8988T (cell line): ENCODE results near the gene UNK.
"Not testable (repeated sequence)": the region's sequence is repeated elsewhere in the genome, so short reads cannot be mapped to it uniquely, and the experiment has no call there.

Source experiments
- DNase-seq: peaks from one replicate; pipeline ENCODE4 v3.0.0; 2011

UNK gene

GRCh38 chr17:75754378-75755204, 30.0 kb upstream of the UNK start:
- no peak for DNase-seq

DNA sequence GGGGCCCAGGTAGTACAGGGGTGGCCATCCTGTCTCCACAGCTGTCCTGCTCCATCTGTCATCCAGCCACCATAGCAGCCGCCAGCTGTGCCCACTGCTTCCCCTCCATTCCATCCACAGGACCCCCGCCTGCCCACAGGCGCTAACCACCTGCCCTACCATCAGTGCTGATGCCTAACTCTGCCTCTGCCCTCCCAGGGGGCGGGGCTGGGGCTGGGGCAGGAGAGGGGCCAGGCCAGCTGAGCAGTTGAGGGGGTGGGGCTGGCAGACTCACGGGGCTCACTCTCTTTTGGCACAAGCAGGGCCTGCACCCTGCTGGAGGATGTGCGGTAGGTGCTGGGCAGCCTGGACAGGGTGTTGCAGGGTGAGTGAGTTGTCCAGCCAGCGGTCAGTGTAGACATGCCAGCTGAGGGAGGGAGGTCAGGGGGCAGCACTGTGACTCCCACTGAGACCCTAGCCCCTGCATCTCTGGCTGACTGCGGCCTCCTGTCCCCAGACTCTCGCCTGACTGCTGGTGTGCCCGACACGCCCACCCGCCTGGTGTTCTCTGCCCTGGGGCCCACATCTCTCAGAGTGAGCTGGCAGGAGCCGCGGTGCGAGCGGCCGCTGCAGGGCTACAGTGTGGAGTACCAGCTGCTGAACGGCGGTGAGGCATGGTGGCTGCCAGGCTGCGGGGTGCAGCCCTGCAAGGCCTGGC, 29.3 kb upstream of the UNK start:
- DNase-seq: no peak

DNA sequence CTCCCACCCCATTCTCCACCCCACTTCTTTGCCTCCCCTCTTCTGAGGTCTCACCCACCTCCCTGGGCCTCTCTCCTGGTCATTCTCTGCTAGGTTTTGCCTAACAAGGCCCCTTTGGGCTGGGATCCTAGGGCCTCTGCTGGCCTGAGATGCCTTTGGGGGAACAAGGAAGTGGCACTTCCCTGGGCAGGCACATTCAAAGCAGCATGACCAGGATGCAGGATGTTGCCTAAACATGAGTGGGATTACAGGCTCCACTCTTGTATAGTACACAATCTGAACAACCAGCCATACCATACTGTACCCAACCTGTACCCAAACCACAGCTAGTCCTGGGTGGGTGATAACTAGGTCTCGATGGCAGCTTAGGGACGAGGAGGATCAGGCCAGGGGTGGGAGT, 28.6 kb upstream of the UNK start:
- no peak for DNase-seq

DNA sequence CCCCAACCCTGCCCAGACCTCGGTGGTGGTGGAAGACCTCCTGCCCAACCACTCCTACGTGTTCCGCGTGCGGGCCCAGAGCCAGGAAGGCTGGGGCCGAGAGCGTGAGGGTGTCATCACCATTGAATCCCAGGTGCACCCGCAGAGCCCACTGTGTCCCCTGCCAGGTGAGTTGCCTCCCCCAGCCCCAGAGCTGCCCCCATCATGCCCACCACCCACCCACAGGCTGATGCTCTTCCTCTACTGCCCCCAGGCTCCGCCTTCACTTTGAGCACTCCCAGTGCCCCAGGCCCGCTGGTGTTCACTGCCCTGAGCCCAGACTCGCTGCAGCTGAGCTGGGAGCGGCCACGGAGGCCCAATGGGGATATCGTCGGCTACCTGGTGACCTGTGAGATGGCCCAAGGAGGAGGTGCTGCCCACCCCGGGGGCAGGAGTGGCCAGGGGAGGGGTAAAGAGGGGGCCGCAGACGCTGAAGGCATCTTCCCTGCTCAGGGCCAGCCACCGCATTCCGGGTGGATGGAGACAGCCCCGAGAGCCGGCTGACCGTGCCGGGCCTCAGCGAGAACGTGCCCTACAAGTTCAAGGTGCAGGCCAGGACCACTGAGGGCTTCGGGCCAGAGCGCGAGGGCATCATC, 28.0 kb upstream of the UNK start:
- no peak for DNase-seq

- DNase-seq: no peak
Observed at GRCh38 chr17:75757086-75757681, 27.4 kb upstream of the UNK start.

- peak; percentile 29 for DNase-seq
Observed at GRCh38 chr17:75758131-75758905, 26.3 kb upstream of the UNK start.

- peak; percentile 1 for DNase-seq
Observed at GRCh38 chr17:75759457-75759856, 25.1 kb upstream of the UNK start.

- DNase-seq: not testable (repeated sequence)
Observed at GRCh38 chr17:75759978-75760640, 24.5 kb upstream of the UNK start.

- peak; percentile 2 for DNase-seq
Observed at GRCh38 chr17:75762513-75763268, 21.9 kb upstream of the UNK start.

DNA sequence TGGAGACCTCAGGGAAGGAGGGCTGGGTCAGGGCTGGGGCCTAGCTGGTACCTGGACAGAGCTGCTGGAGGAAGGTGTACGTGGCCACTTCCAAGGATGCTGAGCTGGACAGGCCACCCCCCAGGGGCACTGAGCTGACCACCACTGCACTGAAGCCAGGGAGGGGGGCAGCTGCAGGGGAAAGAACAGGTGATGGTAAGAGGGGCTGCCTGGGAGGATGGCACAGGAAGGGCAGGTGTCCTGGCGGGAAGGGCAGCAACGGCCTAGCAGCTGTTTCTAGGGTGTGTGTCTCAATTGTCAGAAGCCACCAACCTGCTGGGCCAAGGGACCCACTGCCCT, 21.4 kb upstream of the UNK start:
- no peak for DNase-seq

- no peak for DNase-seq
Observed at GRCh38 chr17:75763613-75764416, 20.8 kb upstream of the UNK start.

DNA sequence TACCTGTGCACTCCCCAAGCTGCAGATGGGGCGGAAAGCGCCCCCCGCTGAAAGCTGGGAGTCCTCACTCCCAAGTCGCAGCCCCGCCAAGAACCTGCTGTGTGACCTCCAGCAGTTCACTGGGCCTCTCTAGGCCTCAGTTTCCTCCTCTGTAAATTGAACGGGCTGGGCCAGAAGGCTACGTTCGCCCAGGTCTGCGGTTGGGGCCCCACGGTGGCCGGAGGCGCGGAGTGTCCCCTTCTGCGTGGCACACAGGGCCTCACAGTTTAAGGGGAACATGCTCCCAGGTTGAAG, 20.2 kb upstream of the UNK start:
- no peak for DNase-seq

DNA sequence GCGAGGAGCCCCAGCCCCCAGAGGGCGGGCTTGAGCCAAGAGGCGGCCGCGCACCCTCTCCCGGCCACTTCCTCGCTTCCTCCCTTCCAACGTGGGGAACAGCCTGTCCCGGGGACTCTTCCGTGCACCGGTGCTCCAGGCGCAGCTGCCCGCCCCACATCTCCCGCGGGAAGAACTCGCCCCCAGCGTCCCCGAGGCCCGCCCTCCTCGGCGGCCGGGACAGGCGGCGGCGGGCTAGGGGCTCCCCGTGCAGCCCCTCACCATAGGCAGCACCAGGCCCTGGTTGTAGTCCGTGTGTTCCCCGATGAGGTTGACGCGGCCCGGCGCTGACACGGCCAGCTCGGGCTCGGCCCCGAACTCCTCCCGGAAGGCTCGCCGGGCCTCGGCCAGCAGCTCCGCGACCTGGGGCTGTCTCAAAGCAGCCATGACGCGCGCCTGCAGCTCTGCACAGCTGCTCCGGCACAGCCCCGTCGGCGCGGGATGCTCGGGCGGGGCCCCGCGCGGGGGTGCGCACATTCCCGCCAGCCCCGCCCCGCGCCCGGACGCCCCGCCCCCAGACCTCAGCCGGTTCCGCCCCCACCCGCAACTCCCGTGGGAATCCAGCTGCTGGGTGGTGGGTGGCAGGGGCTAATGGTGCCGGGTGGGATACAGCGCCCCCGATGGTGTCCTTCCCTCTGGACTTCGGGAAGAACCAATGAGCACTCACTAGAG, 19.7 kb upstream of the UNK start, which contains the start of gene GALK1:
Gene GALK1, minus strand, starts transcription at position 482 of the 711 bp plus-strand sequence. Its CDS starts 56 bp downstream, at position 426.
- peak; percentile 72 for DNase-seq

DNA sequence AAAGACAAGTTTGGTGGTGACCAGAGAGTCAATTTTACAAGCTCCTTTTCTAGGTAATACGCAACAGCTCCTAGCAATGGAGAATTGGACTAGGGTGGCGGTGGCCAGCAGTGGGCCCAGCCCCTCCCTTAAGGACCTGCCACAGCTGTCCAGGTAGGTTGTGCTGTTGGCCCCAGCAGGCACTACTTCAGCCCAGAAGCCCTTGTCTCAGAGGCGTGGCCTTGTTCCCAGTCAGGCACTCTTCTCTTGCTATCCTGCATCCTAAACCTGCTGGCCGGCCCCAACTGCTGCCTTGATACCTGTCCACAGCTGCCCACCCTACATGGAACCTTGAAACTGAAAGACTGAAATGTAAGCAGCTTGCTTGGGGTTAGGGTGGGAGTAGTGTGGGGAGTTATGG, 18.6 kb upstream of the UNK start:
- DNase-seq: no peak

GRCh38 chr17:75767881-75768280, 16.7 kb upstream of the UNK start:
- no peak for DNase-seq

GRCh38 chr17:75769536-75769935, 15.1 kb upstream of the UNK start:
- no peak for DNase-seq

- DNase-seq: no peak
Observed at GRCh38 chr17:75771334-75772281, 13.0 kb upstream of the UNK start.

GRCh38 chr17:75773121-75773807, 11.3 kb upstream of the UNK start:
- DNase-seq: no peak
